GM23248 (cell line): ENCODE measurements around the gene VPS13D. TPM values are rescaled to one million over a fixed set of nuclear protein-coding genes. Genes with fewer than 3 reads are reported as not detected.

Source experiments
- DNase-seq: peaks from one replicate; pipeline ENCODE4 v3.0.0-alpha.2; 2015
- H2AFZ ChIP-seq: fragments of 200-600 bp; sonication (generic); 2 replicates; pipeline ENCODE4 v1.6.1; 2016; ENCODE audit warnings: antibody characterized with exemption
- H3F3A ChIP-seq: fragments of 200-600 bp; sonication (generic); 2 replicates; pipeline ENCODE4 v1.6.1; 2016; ENCODE audit warnings: mild to moderate bottlenecking, antibody characterized with exemption, mixed run types; ENCODE audit not compliant: insufficient read depth
- H3K27ac ChIP-seq: fragments of 200-600 bp; sonication (generic); 2 replicates; pipeline ENCODE4 v1.5.1; 2016; ENCODE audit warnings: mild to moderate bottlenecking
- H3K27me3 ChIP-seq: fragments of 200-600 bp; sonication (generic); replicated peaks from 2 replicates; pipeline ENCODE4 v1.6.1; 2016; ENCODE audit warnings: mild to moderate bottlenecking; ENCODE audit not compliant: insufficient read depth
- H3K36me3 ChIP-seq: fragments of 200-600 bp; sonication (generic); 2 replicates; pipeline ENCODE4 v1.6.1; 2016; ENCODE audit warnings: low read depth, mild to moderate bottlenecking
- H3K4me1 ChIP-seq: fragments of 200-600 bp; sonication (generic); 2 replicates; pipeline ENCODE4 v1.6.1; 2016; ENCODE audit warnings: mild to moderate bottlenecking; ENCODE audit not compliant: insufficient read depth
- H3K4me2 ChIP-seq: fragments of 200-600 bp; sonication (generic); one replicate; pipeline ENCODE4 v1.6.1; 2016; ENCODE audit warnings: mild to moderate bottlenecking; ENCODE audit not compliant: unreplicated experiment
- H3K4me3 ChIP-seq: fragments of 200-600 bp; sonication (generic); 2 replicates; pipeline ENCODE4 v1.5.1; 2016; ENCODE audit warnings: mild to moderate bottlenecking
- H3K79me2 ChIP-seq: fragments of 200-600 bp; sonication (generic); 2 replicates; pipeline ENCODE4 v1.6.1; 2016; ENCODE audit warnings: mild to moderate bottlenecking; ENCODE audit not compliant: insufficient read depth
- H3K9ac ChIP-seq: fragments of 200-600 bp; sonication (generic); 2 replicates; pipeline ENCODE4 v1.6.1; 2016; ENCODE audit warnings: mild to moderate bottlenecking
- H3K9me2 ChIP-seq: fragments of 200-600 bp; sonication (generic); 2 replicates; pipeline ENCODE4 v1.6.1; 2016; ENCODE audit warnings: mixed run types, mild to moderate bottlenecking, moderate library complexity; ENCODE audit not compliant: insufficient read depth
- H3K9me3 ChIP-seq: fragments of 200-600 bp; sonication (generic); one replicate; pipeline ENCODE4 v1.6.1; 2017; ENCODE audit warnings: low read depth
- H4K20me1 ChIP-seq: fragments of 200-600 bp; sonication (generic); 2 replicates; pipeline ENCODE4 v1.6.0; 2016; ENCODE audit not compliant: insufficient read depth
- EZH2 ChIP-seq: fragments of 200-600 bp; sonication (generic); IDR thresholded peaks from 2 replicates; pipeline ENCODE4 v1.6.1; 2018; ENCODE audit warnings: antibody characterized with exemption, mild to moderate bottlenecking; ENCODE audit not compliant: insufficient read depth, poor library complexity, severe bottlenecking
- EZH2phosphoT487 ChIP-seq: fragments of 200-600 bp; sonication (generic); IDR thresholded peaks from 2 replicates; pipeline ENCODE4 v1.6.1; 2018; ENCODE audit warnings: antibody characterized with exemption, moderate library complexity, mild to moderate bottlenecking, low read depth; ENCODE audit not compliant: insufficient read depth
- WGBS, 2 experiments: methylation state at CpG; one replicate each; pipeline ENCODE4 v1.1.6; 2015 to 2017; ENCODE audit warnings: low lambda C conversion rate in 2 of 2, low coverage in 1 of 2; ENCODE audit errors: missing lambda C conversion rate in 2 of 2; 5-methylcytosine and 5-hydroxymethylcytosine counted together
- in situ Hi-C: fragments of 300-500 bp; cut with MboI; formaldehyde crosslinking; loops from 2 replicates; pipeline ENCODE4 v1.15.0; 2020
- polyA plus RNA-seq: library from polyadenylated mRNA; unstranded; fragments of >200 nt; fragmentation: Nextera tagmentation; extraction: Ambion mirVana; gene quantifications from 2 replicates; pipeline ENCODE4 v1.2.1, GENCODE V29; 2016
- total RNA-seq: library from RNA; depleted of rRNA; stranded (reverse); fragments of >200 nt; shearing (Covaris generic); gene quantifications from 2 replicates; pipeline ENCODE4 v1.2.3, GENCODE V29; 2014

VPS13D gene
- total and polyA plus RNA-seq, 2 experiments from 2014 or later: 6.8 to 16.4 TPM

GRCh38 chr1:12372180-12372579, 142.3 kb downstream of the VPS13D start:
- Histone ChIP-seq H3K9me3 (no peaks in the 10 kb centered on the region), H3F3A (no peaks in the 10 kb centered on the region), H3K4me1 (no peaks in the 10 kb centered on the region), H3K9ac (no peak overlapping the region), H3K9me2 (no peaks in the 10 kb centered on the region), H3K4me3 (no peak overlapping the region), H3K27ac (no peak overlapping the region), H3K79me2 (no peaks in the 10 kb centered on the region), H4K20me1 (no peaks in the 10 kb centered on the region), H3K4me2 (no peak overlapping the region), H2AFZ (no peak overlapping the region), H3K36me3 (peaks cover 15% of the 10 kb centered on the region; the same call in 1 of the 2 replicates), H3K27me3 (no peaks in the 10 kb centered on the region)
- 91 to 94% methylated on average over 2 of the region's 2 CpGs for WGBS, 2 experiments
- in situ Hi-C loops: no loop called here
- DNase-seq: no peak
- TF ChIP-seq EZH2phosphoT487 (no peak), EZH2 (no peak)

- TF ChIP-seq EZH2phosphoT487 (no peak), EZH2 (no peak)
- WGBS, 2 experiments: 91% methylated on average over 3 of the region's 3 CpGs
- H3K4me2 ChIP-seq: no peak overlapping the region
- H3K79me2 ChIP-seq: no peaks in the 10 kb centered on the region
- H3K4me3 ChIP-seq: no peak overlapping the region
- H3K4me1 ChIP-seq: no peaks in the 10 kb centered on the region
- DNase-seq: no peak
- in situ Hi-C loops: no loop called here
- H3K9ac ChIP-seq: no peak overlapping the region
- no peaks in the 10 kb centered on the region for H3K9me3 ChIP-seq
- H3K9me2 ChIP-seq: no peaks in the 10 kb centered on the region
- no peak overlapping the region for H2AFZ ChIP-seq
- no peaks in the 10 kb centered on the region for H3F3A ChIP-seq
- peaks cover 16% of the 10 kb centered on the region; the same call in 1 of the 2 replicates for H3K36me3 ChIP-seq
- H4K20me1 ChIP-seq: no peaks in the 10 kb centered on the region
- H3K27ac ChIP-seq: no peak overlapping the region
- H3K27me3 ChIP-seq: no peaks in the 10 kb centered on the region
Measured at GRCh38 chr1:12372761-12373160, 142.9 kb downstream of the VPS13D start.

DNA sequence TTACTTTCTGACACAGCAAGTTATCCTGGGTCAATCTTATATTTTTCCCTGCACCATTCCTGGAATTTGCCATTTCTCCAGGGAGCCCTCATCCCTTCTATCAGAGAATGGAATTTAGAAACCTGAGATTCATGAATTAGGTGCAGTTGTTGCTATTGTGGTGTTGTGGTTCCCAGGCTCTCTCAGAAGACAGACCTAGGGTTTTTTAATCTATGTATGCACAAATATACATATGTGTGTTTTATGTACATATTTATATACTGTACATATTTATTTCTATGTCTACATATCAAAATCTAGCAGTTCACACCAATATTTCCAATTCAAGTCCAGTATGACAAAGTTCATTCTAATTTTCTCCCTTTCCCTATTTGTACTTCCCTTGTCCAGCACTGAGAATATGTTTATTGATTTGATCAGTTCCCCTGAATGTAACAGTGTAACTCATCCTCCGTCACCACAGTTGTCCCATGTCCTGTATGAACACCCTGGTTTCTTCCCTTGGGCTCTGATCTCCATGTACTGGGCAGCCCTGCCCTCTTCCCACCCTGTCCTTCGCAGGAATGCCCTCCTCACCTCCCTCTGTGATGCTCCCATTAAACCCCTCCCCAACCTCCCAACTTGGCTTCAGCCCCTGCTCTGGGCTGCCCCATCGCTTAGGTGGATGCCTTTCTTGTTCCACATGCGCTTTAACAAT, 145.5 kb downstream of the VPS13D start:
- H3K27me3 ChIP-seq: no peaks in the 10 kb centered on the region
- in situ Hi-C loops: no loop called here
- H3K79me2 ChIP-seq: no peaks in the 10 kb centered on the region
- H2AFZ ChIP-seq: no peak overlapping the region
- H3K4me2 ChIP-seq: no peak overlapping the region
- H3K36me3 ChIP-seq: peaks cover 22% of the 10 kb centered on the region
- H3K4me3 ChIP-seq: no peak overlapping the region
- no peaks in the 10 kb centered on the region for H3K9me2 ChIP-seq
- H4K20me1 ChIP-seq: no peaks in the 10 kb centered on the region
- no peaks in the 10 kb centered on the region for H3K4me1 ChIP-seq
- no peaks in the 10 kb centered on the region for H3K9me3 ChIP-seq
- 0 out of 2 replicates have a peak, but pooled peaks cover 1% of the 10 kb centered on the region for H3F3A ChIP-seq
- no peak overlapping the region for H3K9ac ChIP-seq
- WGBS, 2 experiments: 87 to 89% methylated on average over 4 of the region's 4 CpGs
- no peak for TF ChIP-seq EZH2
- TF ChIP-seq EZH2phosphoT487: no peak
- DNase-seq: no peak
- no peak overlapping the region for H3K27ac ChIP-seq

DNA sequence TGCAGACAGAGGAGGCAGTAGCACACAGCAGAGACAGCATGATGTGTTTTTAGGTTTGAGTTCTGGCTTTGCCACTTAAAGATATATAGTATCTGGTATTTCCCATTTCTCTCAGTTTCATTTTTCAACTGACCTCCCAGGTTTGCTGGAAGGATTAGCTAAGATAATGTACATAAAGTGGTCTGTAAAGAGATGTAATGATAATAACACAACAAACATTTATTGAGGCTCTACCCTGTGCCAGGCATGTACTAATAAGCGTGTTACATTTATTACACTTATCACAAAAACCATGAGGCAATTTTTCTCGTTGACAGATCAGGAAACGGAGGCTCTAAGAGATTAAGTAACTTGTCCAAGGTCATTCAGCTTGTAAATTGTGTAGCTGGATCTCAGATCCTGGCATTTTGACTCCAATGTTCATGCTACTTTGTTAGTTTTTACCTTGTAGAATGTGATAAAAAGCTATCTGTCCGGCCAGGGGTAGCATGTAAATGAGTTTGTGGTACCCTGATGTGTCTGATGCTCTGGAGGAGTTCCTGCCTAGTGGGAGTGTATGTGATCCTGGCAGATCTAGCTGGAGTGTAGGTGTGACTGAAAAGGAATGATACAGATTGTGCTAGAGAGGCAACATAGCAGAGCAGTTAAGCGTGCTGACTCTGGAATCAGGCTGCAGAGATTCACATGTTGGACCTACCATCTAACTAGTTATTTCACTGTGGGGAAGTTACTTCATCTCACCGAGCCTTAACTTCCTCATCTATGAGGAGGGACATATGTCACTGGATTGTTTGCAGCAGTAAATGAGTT, 146.6 kb downstream of the VPS13D start:
- no peak overlapping the region for H3K4me3 ChIP-seq
- peaks cover 24% of the 10 kb centered on the region for H3K36me3 ChIP-seq
- H3K9ac ChIP-seq: no peak overlapping the region
- H3K27ac ChIP-seq: no peak overlapping the region
- no peaks in the 10 kb centered on the region for H3K27me3 ChIP-seq
- 0 out of 2 replicates have a peak, but pooled peaks cover 5% of the 10 kb centered on the region for H3F3A ChIP-seq
- TF ChIP-seq EZH2phosphoT487 (no peak), EZH2 (no peak)
- in situ Hi-C loops: no loop called here
- H3K79me2 ChIP-seq: no peaks in the 10 kb centered on the region
- H4K20me1 ChIP-seq: no peaks in the 10 kb centered on the region
- DNase-seq: no peak
- H2AFZ ChIP-seq: no peak overlapping the region
- 92 to 93% methylated on average over 6 of the region's 6 CpGs for WGBS, 2 experiments
- no peaks in the 10 kb centered on the region for H3K9me3 ChIP-seq
- no peaks in the 10 kb centered on the region for H3K9me2 ChIP-seq
- no peak overlapping the region for H3K4me2 ChIP-seq
- no peaks in the 10 kb centered on the region for H3K4me1 ChIP-seq
